ENCODE data around the gene OR14J1.
"Not testable (repeated sequence)": the region's sequence is repeated elsewhere in the genome, so short reads cannot be mapped to it uniquely, and the experiment has no call there.

The OR14J1 gene

DNA sequence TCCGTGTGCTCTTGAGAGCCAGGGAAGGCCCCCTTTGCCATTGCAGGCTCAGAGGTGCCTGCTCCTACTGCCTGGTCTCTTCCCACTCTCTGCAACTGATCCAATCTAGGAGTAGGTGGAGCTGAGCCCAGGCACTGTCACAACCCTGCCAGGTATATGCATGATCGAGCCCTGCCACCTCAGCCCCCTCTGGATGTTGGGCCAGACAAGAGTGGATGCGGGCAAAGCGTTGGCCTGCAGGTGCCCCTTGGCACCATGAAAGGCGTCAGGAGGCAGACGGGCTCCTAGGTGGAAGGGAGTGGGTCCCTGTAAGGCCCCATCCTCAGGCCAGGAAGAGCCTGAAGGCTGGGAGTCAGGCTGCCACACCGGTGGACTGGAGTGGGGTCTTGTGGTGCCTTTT is 5.9 kb upstream of the OR14J1 start:
- no peak overlapping the region for H3K4me3 ChIP-seq (ENCODE audit: low read depth, low read length)
- no peak for DNase-seq (ENCODE audit: low read depth)
- TF ChIP-seq, protein P1, sequence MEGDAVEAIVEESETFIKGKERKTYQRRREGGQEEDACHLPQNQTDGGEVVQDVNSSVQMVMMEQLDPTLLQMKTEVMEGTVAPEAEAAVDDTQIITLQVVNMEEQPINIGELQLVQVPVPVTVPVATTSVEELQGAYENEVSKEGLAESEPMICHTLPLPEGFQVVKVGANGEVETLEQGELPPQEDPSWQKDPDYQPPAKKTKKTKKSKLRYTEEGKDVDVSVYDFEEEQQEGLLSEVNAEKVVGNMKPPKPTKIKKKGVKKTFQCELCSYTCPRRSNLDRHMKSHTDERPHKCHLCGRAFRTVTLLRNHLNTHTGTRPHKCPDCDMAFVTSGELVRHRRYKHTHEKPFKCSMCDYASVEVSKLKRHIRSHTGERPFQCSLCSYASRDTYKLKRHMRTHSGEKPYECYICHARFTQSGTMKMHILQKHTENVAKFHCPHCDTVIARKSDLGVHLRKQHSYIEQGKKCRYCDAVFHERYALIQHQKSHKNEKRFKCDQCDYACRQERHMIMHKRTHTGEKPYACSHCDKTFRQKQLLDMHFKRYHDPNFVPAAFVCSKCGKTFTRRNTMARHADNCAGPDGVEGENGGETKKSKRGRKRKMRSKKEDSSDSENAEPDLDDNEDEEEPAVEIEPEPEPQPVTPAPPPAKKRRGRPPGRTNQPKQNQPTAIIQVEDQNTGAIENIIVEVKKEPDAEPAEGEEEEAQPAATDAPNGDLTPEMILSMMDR (conservative IDR thresholded peaks at IDR 0.05; ENCODE audit: low read depth, low read length), result no peak

DNA sequence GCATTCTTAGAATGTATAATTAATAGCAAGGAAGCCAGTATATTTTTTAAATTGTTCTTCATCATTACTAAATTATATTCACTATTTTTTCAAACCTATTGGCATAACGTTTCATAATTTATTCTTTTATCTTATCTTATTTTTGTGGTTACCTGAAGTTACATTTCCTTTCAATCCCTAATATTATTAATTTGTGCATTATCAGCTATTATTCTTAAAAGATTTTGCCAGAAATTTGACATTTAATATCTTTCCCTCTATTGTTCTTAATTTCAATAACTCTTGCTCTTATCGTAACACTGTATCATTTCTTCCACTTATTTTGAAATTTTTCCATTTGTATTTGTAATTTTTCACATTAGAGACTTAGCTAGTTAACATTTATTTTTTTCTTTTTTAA is 18.4 kb downstream of the OR14J1 start:
- H3K4me3 ChIP-seq (ENCODE audit: low read depth, low read length), result no peak overlapping the region
- DNase-seq (ENCODE audit: low read depth), result no peak
- TF ChIP-seq, protein P1 (conservative IDR thresholded peaks at IDR 0.05; ENCODE audit: low read depth, low read length), result no peak

DNA sequence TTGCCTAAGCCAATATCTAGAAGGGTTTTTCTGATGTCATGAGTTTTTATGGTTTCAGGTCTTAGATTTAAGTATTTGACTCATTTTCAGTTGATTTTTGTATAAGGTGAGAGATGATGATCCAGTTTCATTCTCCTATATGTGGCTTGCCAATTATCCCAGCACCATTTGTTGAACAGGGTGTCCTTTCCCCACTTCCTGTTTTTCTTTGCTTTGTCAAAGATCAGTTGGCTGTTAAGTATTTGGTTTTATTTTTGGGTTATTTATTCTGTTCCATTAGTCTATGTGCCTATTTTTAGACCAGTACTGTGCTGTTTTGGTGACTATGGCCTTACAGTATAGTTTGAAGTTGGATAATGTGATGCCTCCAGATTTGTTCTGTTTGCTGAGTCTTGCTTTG is 21.8 kb downstream of the OR14J1 start:
- H3K4me3 ChIP-seq (ENCODE audit: low read depth, low read length); DNase-seq (ENCODE audit: low read depth): not testable (repeated sequence)

DNA sequence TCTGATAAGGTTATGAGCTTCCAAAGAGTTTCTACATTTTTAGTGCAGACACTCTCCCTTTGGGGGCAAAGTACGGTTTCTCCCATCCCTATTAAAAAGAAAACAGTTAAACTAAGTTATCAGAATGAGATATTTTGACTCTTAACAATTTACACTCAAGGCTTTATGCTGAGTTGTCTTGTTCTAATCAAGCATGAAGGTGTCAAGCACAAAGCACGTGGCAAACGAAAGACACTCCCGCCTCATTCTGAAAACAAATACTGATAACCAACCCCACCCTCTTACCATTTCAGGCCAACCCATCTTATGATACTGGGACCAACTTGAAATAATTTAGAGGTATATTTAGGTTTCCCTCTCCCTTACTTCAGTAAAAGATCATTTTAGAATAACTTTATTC is 24.3 kb downstream of the OR14J1 start:
- TF ChIP-seq, protein P1 (conservative IDR thresholded peaks at IDR 0.05; ENCODE audit: low read depth, low read length), result no peak
- no peak overlapping the region for H3K4me3 ChIP-seq (ENCODE audit: low read depth, low read length)
- no peak for DNase-seq (ENCODE audit: low read depth)

DNA sequence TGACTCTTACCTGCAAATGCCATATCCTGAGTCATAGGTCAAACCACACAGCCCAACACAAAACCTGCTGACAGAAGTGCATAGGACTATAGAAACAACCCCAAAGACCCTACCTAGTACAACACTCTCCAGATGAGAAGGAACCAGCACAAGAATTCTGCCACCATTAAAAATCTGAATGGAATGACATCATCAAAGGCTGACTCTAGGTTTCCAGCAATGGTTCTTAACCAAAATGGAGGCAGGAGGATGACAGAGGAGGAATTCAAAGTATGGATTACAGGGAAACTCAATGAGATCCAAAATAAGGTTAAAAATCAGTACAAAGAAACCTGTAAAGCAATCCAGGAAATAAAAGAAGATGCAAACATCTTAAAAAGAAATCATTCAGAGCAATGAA is 31.2 kb downstream of the OR14J1 start:
- DNase-seq (ENCODE audit: low read depth), result no peak
- TF ChIP-seq, protein P1 (conservative IDR thresholded peaks at IDR 0.05; ENCODE audit: low read depth, low read length), result no peak

DNA sequence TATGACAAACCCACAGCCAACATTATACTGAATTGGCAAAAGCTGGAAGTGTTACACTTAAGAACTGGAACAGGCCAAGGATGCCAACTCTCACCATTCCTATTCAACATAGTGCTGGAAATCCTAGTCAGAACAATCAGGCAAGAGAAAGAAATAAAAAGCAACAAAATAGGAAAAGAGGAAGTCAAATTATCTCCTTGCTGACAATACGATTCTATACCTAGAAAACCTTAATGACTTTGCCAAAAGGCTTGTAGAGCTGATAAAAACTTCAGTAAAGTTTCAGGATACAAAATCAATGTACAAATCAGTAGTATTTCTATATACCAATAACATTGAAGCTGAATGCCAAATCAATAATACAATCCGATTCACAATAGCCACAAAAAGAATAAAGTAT is 34.8 kb downstream of the OR14J1 start:
- DNase-seq (ENCODE audit: low read depth), result no peak
- no peak overlapping the region for H3K4me3 ChIP-seq (ENCODE audit: low read depth, low read length)
- TF ChIP-seq, protein P1 (conservative IDR thresholded peaks at IDR 0.05; ENCODE audit: low read depth, low read length), result no peak

More for the DNA sequence above, 31.2 kb downstream of the OR14J1 start:
- no peak overlapping the region for H3K4me3 ChIP-seq (ENCODE audit: low read depth, low read length)

DNA sequence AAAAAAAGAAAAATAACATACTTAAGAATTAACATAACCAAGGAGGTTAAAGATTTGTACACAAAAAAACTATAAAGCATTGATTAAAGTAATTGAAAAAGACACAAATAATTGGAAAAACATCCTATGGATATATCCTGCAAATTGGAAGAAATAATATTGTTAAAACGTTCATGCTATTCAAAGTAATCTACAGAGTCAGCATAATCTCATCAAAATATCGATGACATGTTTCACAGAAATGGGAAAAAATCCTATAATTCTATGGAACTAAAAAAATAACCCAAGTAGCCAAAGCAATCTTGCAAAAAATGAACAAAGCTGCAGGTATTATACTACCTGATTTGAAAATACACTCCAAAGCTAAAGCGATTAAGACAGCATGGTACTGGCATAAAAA is 43.9 kb downstream of the OR14J1 start:
- no peak overlapping the region for H3K4me3 ChIP-seq (ENCODE audit: low read depth, low read length)

DNA sequence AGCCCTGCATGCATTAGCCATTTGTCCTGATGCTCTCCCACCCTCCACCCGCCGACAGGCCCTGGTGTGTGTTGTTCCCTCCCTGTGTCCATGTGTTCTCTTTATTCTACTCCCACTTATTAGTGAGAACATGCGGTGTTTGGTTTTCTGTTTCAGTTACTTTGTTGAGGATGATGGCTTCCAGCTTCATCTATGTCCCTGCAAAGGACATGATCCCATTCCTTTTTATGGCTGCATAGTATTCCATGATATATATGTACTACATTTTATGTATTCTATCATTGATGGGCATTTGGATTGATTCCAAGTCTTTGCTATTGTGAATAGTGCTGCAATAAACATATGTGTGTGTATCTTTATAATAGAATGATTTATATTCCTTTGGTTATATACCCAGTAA is 47.8 kb downstream of the OR14J1 start:
- not testable (repeated sequence) for H3K4me3 ChIP-seq (ENCODE audit: low read depth, low read length); DNase-seq (ENCODE audit: low read depth)

More for the DNA sequence above, 43.9 kb downstream of the OR14J1 start:
- TF ChIP-seq, protein P1 (conservative IDR thresholded peaks at IDR 0.05; ENCODE audit: low read depth, low read length), result no peak
- no peak for DNase-seq (ENCODE audit: low read depth)

All from choroid plexus epithelial cell (primary cell).